NCI-H2029 (cell line): ENCODE results near the gene IGFBP1.

ENCODE experiments used
- DNase-seq: peaks from one replicate; lab custom pipeline; 2025; lab: John Stamatoyannopoulos, UW

IGFBP1 gene

GRCh38 chr7:45881280-45881758 lies 7.0 kb upstream of the IGFBP1 start:
- no peak for DNase-seq

- DNase-seq, result no peak
Observed at GRCh38 chr7:45881759-45882464, 6.4 kb upstream of the IGFBP1 start.

GRCh38 chr7:45882465-45882810 lies 5.8 kb upstream of the IGFBP1 start:
- peak; percentile 86 for DNase-seq

- no peak for DNase-seq
Observed at GRCh38 chr7:45884136-45884535, 4.2 kb upstream of the IGFBP1 start.

GRCh38 chr7:45885264-45885882 lies 2.9 kb upstream of the IGFBP1 start:
- DNase-seq, result no peak

- no peak for DNase-seq
Observed at GRCh38 chr7:45886931-45887667, 1.2 kb upstream of the IGFBP1 start.

GRCh38 chr7:45888993-45889366 lies 692 bp downstream of the IGFBP1 start:
- no peak for DNase-seq

GRCh38 chr7:45889367-45890067 lies 1.2 kb downstream of the IGFBP1 start:
- DNase-seq, result no peak

- no peak for DNase-seq
Observed at GRCh38 chr7:45890125-45890901, 2.0 kb downstream of the IGFBP1 start.

GRCh38 chr7:45890902-45891461 lies 2.7 kb downstream of the IGFBP1 start:
- DNase-seq, result no peak

GRCh38 chr7:45891462-45892402 lies 3.4 kb downstream of the IGFBP1 start:
- no peak for DNase-seq

GRCh38 chr7:45892407-45893035 lies 4.2 kb downstream of the IGFBP1 start:
- no peak for DNase-seq

- no peak for DNase-seq
Observed at GRCh38 chr7:45893374-45893995, 5.2 kb downstream of the IGFBP1 start.

- DNase-seq, result no peak
Observed at GRCh38 chr7:45893996-45894664, 5.8 kb downstream of the IGFBP1 start.

GRCh38 chr7:45894665-45895062 lies 6.4 kb downstream of the IGFBP1 start:
- no peak for DNase-seq

- DNase-seq, result no peak
Observed at GRCh38 chr7:45897042-45897690, 8.9 kb downstream of the IGFBP1 start.

- no peak for DNase-seq
Observed at GRCh38 chr7:45898222-45898621, 9.9 kb downstream of the IGFBP1 start.

- no peak for DNase-seq
Observed at GRCh38 chr7:45901566-45901965, 13.3 kb downstream of the IGFBP1 start.
